NCI-H2029 (cell line): ENCODE data around the gene LSP1.

Source experiments
- DNase-seq: peaks from one replicate; lab custom pipeline; 2025; lab: John Stamatoyannopoulos, UW

The LSP1 gene

GRCh38 chr11:1917523-1918435 is 64.9 kb downstream of the LSP1 start:
- no peak for DNase-seq

GRCh38 chr11:1918436-1919315 is 65.8 kb downstream of the LSP1 start:
- no peak for DNase-seq

- no peak for DNase-seq
Measured at GRCh38 chr11:1919391-1920127, 66.7 kb downstream of the LSP1 start, which contains the start of gene TNNT3. TSS of gene TNNT3 (plus strand) at chr11:1919703. CDS start at chr11:1922875, 3,172 bp downstream.

- DNase-seq: no peak
Measured at GRCh38 chr11:1920128-1920908, 67.4 kb downstream of the LSP1 start.

- DNase-seq: no peak
Measured at GRCh38 chr11:1920909-1921573, 68.2 kb downstream of the LSP1 start.

GRCh38 chr11:1921574-1922141 is 68.8 kb downstream of the LSP1 start:
- no peak for DNase-seq

GRCh38 chr11:1922481-1923081 is 69.7 kb downstream of the LSP1 start:
- DNase-seq: no peak

GRCh38 chr11:1923201-1923956 is 70.5 kb downstream of the LSP1 start:
- no peak for DNase-seq

- no peak for DNase-seq
Measured at GRCh38 chr11:1924181-1924580, 71.3 kb downstream of the LSP1 start.

GRCh38 chr11:1924646-1925372 is 71.9 kb downstream of the LSP1 start:
- DNase-seq: no peak

- no peak for DNase-seq
Measured at GRCh38 chr11:1925373-1926155, 72.7 kb downstream of the LSP1 start.

- no peak for DNase-seq
Measured at GRCh38 chr11:1926156-1927025, 73.5 kb downstream of the LSP1 start.

GRCh38 chr11:1927026-1927847 is 74.4 kb downstream of the LSP1 start:
- DNase-seq: no peak

- no peak for DNase-seq
Measured at GRCh38 chr11:1927848-1928469, 75.1 kb downstream of the LSP1 start.

- no peak for DNase-seq
Measured at GRCh38 chr11:1928470-1928890, 75.6 kb downstream of the LSP1 start.
